HG03045 (cell line): ENCODE measurements around the gene ADAMTS9.

ENCODE experiments used
- ATAC-seq: cut with Tn5 transposase; IDR thresholded peaks from one replicate; pipeline ENCODE4 v1.9.1; 2021; ENCODE audit warnings: mild to moderate bottlenecking, moderate library complexity; ENCODE audit not compliant: unreplicated experiment

Gene ADAMTS9

DNA sequence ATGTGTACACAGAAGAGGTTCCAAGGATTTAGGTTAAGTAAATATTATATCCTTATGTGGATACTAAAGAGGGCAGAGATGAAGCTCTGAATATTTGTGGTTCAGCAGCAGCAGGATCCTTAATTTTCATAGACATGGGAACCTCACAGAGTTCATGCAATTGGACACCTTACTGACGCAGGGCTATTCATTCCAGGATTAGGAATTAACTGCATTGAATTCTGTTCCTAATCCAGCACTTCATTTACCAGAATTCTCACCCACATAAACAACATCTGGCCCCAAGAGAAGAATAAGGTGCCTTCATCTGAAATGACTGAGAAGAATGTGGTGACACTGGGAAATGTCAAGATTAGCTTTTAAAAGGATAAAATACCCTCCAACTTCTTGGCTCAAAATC, 62.4 kb downstream of the ADAMTS9 start:
- ATAC-seq, result no peak

GRCh38 chr3:64623125-64623524, 64.7 kb downstream of the ADAMTS9 start:
- ATAC-seq, result no peak

DNA sequence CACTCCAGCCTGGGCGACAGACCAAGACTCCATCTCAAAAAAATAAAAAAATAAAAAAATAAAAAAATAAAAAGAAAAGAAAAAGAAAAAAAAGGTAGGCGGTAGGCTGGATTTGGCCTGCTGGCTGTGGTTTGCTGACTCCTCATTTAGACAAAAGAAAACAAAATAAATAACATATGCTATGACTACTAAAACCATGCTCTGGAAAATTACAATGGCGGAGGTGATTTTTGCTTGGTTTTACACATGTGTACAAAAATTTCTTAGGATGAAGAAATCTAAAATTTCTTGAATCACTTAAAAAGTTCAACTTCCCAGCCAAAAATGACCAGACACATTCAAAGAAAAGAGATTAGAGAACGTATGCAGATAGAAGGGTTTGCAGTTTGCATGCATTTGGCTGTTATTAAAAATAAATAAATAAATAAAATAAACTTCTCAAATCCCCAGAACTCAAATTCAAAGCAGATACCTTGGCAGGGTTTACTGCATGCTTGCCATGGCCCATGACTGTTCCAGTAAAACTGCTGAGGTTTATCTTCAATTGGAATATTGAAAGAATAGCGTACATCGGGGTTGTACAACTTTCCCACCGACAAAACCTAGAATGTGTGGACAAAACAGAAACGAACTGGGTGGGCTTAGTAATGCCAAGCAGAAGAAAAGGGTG, 65.9 kb downstream of the ADAMTS9 start:
- no peak for ATAC-seq

DNA sequence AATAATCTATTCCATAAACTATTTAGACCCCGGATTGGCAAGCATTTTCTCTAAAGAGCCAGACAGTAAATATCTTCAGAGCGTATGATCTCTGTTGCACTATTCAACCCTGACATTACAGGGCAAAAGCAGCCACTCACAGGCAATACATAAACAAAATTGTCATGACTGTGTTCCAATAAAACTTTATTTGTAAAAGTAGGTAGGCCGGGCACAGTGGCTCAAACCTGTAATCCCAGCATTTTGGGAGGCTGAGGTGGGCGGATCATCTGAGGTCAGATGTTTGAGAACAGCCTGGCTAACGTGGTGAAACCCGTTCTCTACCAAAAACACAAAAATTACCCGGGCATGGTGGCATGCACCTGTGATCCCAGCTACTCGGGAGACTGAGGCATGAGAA, 66.5 kb downstream of the ADAMTS9 start:
- no peak for ATAC-seq

- no peak for ATAC-seq
Observed at GRCh38 chr3:64620020-64620419, 67.8 kb downstream of the ADAMTS9 start.

DNA sequence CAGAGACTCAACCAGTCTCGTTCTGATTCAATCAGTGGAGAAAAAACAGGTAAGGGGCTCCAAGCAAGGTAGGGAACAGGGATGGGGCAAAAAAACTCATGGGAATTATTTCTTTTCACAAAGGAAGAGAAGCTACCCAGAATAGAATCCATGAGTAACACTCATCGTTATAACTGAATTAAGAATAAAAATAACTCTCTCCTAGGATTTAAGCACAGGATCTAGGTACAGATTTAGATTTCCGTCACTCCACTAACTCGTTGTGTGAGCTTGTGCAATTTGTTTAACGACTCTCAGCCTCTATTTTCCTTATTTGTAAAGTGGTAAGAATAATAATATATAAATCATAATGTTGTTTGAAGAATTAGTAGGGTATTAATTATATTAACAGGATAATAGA, 68.6 kb downstream of the ADAMTS9 start:
- no peak for ATAC-seq

- ATAC-seq, result no peak
Observed at GRCh38 chr3:64617610-64618009, 70.2 kb downstream of the ADAMTS9 start.

- no peak for ATAC-seq
Observed at GRCh38 chr3:64616953-64617352, 70.8 kb downstream of the ADAMTS9 start.

DNA sequence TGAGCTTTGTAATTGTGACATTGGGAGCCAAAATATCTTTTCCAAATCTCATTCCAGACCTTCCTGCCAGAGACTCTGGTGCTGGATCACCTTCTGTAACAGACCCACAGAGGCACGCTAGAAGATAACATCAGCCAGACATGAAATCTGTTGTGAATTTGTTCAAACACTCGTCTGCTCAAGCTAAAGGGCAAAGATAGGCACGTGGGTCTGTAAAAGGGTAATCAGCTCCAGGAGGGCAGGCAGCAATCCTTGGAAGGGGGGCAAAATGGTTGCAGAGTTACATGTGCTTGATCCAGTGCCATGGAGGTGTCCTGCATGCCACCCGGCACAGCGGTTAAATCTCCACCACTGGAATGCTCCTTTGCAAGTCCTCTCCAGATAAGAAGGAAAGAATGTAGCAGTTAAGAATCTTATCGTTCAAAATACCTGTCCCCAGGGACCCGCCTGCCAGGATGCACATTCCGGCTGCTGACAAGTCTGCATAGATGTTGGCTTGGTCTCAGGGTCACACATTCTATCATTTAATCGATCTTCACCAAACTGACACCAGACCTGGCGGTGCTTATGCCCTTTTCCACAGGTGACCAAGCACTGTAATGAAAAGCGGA, 74.8 kb downstream of the ADAMTS9 start:
- no peak for ATAC-seq

DNA sequence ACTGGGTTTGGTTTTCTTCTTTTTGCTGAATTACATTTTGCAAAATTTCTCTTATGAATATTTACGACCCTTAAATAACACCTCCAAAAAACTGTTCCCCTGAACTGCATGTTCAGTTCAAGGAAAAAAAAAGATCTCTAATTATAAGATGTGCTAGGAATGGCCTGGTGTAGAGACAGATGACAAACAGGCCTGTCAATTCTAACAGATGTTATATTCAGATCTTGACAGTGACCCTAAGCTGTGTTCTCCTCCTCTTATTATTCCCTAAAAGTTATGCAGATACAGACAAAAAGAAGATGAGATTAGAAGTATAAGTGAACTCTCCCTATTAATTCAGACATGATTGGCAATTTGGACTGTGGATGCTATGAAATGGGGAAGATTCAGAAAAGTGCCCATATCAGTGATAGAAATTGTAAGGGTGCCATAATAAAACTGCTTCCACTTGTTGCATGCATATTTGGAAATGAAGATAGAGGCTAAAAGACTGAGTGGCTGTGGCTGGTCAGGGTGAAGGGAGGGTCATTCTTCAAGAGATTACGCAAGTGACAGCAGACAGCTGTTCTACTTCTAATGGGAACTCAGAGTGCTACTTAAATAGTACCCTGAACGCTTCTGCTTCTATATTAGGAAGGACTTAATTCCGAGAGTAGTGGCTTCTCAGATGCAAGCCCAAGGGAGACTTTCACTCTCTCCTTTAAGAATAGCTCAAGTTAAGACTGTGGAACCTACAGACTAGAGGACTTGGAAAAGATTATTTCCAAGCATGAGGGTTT, 75.5 kb downstream of the ADAMTS9 start:
- ATAC-seq, result no peak

DNA sequence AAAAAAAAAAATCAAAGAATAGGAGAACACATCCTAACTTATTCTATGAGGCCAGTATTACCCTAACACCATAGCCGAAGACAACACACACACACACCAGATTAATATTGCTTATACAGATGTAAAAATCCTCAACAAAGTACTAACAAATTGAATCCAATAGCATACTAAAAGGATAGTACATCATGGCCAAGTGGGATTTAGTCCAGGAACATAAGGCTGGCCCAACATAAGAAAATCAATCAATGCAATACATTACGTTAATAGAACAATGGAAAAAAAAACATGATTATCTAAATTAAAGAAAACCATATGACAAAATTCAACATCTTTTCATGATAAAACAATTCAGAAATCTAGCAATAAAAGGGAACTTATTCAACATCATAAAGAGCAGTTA, 79.1 kb downstream of the ADAMTS9 start:
- ATAC-seq, result no peak

GRCh38 chr3:64607032-64607551, 80.7 kb downstream of the ADAMTS9 start:
- ATAC-seq, result no peak

- no peak for ATAC-seq
Observed at GRCh38 chr3:64604313-64604712, 83.5 kb downstream of the ADAMTS9 start.

GRCh38 chr3:64601824-64602223, 86.0 kb downstream of the ADAMTS9 start:
- no peak for ATAC-seq

GRCh38 chr3:64600246-64600950, 87.4 kb downstream of the ADAMTS9 start:
- no peak for ATAC-seq

DNA sequence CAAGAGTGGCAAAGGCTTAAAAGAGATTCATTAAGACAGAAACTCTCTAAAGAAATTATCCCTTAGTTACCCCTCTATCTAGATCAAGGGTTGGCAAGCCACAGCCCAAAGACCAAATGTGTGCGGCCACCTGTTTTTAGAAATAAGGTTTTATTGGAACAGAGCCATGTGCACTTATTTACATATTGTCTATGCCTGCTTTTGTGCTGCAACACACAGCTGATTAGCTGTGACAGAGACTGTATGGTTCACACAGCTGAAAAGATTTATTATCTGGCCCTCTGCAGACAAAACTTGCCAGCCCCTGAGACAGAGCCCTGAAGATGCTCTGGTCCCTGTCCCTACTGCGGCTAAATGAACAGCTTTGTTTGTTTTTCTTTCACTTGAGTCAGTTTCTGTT, 88.1 kb downstream of the ADAMTS9 start:
- no peak for ATAC-seq

DNA sequence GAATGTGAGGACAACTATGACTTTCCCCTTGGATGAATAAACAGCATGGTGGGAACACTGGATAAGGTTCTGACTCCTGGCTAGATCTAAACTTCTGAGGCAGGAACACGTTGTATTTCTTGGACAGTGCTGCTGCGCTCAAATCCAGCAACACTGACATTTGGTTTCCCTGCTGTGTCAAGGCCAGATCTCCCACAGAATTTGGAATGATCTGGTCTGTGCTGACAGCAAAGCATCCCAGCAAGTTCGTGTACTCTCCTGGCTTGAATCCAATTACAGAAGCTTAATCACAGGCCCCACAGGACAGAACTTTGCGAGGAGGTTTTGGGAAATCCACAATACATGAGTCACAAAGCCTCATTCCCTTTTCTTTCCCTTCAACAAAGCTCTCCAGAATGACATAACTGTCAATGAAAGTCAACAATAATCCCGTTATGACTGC, 92.5 kb downstream of the ADAMTS9 start:
- ATAC-seq, result no peak

- ATAC-seq, result no peak
Observed at GRCh38 chr3:64594134-64594533, 93.7 kb downstream of the ADAMTS9 start.

DNA sequence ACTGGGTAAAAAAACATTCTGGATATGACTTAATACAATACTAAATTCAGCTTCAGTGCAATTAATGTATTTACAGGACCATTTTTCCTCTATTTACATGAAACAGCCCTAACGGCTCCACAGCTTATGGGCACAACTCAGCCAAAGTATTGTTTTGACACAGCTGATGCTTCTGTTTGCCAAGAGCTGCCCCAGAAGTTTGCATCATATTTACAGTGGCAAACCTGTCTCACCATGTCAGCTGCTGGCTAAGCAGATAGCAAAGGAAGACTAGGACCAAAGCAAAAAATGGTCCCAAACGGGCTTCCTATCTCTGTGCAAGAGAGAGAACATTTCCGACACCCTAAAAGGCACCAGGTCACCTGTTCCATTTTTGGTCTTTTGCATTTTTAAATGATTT, 94.5 kb downstream of the ADAMTS9 start:
- ATAC-seq, result no peak

GRCh38 chr3:64591615-64592014, 96.2 kb downstream of the ADAMTS9 start:
- no peak for ATAC-seq

GRCh38 chr3:64588380-64588779, 99.4 kb downstream of the ADAMTS9 start:
- ATAC-seq, result no peak
